Measurements from ENCODE around the gene FBLN7. TPM values are rescaled to one million over a fixed set of nuclear protein-coding genes. Genes with fewer than 3 reads are reported as not detected.

The FBLN7 gene
- total RNA-seq, 6 experiments from 2014 or later = 1.2 to 5.4 (median 2.9) TPM

DNA sequence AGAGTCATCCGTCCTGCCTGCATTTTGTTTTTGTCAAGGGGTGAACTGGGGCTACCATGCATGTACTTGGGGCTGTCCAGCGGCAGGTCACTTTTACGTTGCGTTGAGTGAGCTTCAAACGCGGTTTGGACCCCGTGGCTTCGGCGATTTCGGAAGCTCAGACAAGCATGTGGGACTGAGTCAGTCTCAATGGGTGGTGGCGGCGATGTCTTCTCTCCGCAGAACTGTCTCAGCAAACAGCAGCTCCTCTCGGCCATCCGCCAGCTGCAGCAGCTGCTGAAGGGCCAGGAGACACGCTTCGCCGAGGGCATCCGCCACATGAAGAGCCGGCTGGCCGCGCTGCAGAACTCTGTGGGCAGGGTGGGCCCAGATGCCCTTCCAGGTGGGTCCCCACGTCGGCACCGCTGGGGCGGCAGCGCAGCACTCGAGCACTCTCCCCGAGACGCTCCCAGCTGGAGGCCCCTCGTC lies 21.3 kb downstream of the FBLN7 start:
- no peaks in the 10 kb centered on the region for H3K9me3 ChIP-seq
- no peak for TF ChIP-seq POLR2A (IDR thresholded peaks at IDR 0.05)
- TF ChIP-seq, protein P1, sequence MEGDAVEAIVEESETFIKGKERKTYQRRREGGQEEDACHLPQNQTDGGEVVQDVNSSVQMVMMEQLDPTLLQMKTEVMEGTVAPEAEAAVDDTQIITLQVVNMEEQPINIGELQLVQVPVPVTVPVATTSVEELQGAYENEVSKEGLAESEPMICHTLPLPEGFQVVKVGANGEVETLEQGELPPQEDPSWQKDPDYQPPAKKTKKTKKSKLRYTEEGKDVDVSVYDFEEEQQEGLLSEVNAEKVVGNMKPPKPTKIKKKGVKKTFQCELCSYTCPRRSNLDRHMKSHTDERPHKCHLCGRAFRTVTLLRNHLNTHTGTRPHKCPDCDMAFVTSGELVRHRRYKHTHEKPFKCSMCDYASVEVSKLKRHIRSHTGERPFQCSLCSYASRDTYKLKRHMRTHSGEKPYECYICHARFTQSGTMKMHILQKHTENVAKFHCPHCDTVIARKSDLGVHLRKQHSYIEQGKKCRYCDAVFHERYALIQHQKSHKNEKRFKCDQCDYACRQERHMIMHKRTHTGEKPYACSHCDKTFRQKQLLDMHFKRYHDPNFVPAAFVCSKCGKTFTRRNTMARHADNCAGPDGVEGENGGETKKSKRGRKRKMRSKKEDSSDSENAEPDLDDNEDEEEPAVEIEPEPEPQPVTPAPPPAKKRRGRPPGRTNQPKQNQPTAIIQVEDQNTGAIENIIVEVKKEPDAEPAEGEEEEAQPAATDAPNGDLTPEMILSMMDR (IDR thresholded peaks at IDR 0.05) = no peak
- no peak overlapping the region for H3K4me3 ChIP-seq
- WGBS (ENCODE audit: insufficient coverage, low coverage, low lambda C conversion rate, missing lambda C conversion rate) = 89% methylated on average over 9 of the region's 31 CpGs
- intact Hi-C loops (cut with DNase I) = no loop called here
- no peak overlapping the region for H3K27ac ChIP-seq
- H3K36me3 ChIP-seq = no peaks in the 10 kb centered on the region
- ATAC-seq = no peak
- no peak for DNase-seq
- H3K27me3 ChIP-seq = no peaks in the 10 kb centered on the region
- no peaks in the 10 kb centered on the region for H3K4me1 ChIP-seq

DNA sequence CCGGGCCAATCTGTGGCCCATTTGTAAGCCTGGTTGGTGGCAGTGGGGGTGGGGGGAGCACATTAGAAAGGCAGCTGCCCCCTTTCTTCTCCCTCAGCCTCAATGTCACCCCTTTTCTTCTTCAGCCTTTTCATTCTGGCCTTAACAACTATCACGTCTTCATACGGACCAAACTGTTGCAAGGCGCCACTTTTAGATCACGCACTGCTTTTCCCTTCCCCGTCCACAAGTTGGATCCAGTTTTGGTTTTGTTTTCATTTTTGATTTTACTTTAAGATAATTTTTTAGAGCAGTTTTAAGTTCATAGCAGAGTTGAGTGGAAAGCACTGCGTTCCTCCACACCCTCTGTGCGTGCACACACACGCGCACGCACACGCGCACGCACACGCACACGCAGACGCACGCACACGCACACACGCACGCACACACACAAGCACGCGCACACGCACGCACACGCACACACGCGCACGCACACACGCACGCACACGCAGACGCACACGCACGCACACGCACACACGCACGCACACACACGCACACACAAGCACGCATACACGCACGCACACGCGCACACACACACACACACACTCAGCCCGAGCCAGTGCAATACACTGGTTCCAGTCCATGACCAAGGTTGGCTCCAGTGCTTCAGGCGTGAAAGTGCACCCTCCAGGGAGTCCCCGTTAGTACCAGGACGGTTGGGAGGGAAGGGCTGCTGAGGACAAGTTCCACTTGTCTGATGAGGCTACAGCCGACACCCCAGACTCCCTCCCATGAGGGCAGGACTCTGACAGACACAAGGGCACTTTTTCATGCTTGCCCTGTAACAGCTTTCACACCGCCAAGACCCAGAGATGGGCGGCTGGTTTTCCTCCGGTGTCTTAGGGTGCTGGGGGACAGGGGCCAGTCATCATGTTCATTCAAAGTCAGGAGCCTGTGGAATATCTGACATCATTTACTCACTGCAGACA lies 22.4 kb downstream of the FBLN7 start:
- DNase-seq (no peak), ATAC-seq (no peak)
- intact Hi-C loops (cut with DNase I) = no loop called here
- Histone ChIP-seq H3K4me1 (no peaks in the 10 kb centered on the region), H3K27ac (no peak overlapping the region), H3K4me3 (no peak overlapping the region), H3K27me3 (no peaks in the 10 kb centered on the region), H3K9me3 (no peaks in the 10 kb centered on the region), H3K36me3 (no peaks in the 10 kb centered on the region)
- WGBS (ENCODE audit: insufficient coverage, low coverage, low lambda C conversion rate, missing lambda C conversion rate) = 69% methylated on average over 42 of the region's 52 CpGs
- no peak for TF ChIP-seq POLR2A (IDR thresholded peaks at IDR 0.05)

DNA sequence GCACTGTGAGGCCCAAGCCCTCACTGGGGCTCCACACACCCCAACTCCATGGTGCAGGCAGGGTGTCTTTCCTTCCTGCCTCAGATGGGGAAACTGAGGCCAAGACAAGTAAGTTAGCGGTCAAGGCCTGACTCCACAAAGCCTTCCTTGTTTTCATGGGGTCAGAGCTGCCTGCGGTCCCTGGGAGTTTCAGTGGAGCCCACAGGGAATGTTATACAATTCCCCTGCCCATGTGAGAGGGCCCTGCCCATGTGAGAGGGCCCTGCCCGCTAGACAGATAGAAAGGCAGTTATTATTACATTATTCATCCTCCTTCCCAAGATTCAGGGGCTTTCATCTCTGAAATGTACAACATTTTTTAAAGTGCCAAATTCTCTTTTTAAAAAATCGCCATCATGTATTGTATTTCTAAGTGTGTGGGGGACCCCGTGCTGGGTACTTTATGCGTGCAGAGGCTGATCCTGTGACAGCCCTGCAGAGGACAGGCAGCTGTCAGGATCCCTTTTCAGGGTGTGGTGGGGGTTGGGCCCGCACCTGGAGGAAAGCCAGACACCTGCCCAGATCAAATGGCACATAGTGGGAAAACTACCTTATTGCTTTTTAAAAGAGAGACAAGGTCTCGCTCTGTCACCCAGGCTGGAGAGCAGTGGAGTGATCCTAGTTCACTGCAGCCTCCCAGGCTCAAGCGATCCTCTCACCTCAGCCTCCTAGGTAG lies 23.4 kb downstream of the FBLN7 start:
- H3K27me3 ChIP-seq = no peaks in the 10 kb centered on the region
- ATAC-seq = no peak
- DNase-seq = no peak
- intact Hi-C loops (cut with DNase I) = no loop called here
- no peaks in the 10 kb centered on the region for H3K9me3 ChIP-seq
- H3K4me1 ChIP-seq = no peaks in the 10 kb centered on the region
- TF ChIP-seq, protein P1 (IDR thresholded peaks at IDR 0.05) = no peak
- no peak for TF ChIP-seq POLR2A (IDR thresholded peaks at IDR 0.05)
- H3K4me3 ChIP-seq = no peak overlapping the region
- 93% methylated on average over 5 of the region's 9 CpGs for WGBS (ENCODE audit: insufficient coverage, low coverage, low lambda C conversion rate, missing lambda C conversion rate)
- H3K27ac ChIP-seq = no peak overlapping the region
- no peaks in the 10 kb centered on the region for H3K36me3 ChIP-seq

- no peaks in the 10 kb centered on the region for H3K9me3 ChIP-seq
- H3K4me1 ChIP-seq = no peaks in the 10 kb centered on the region
- H3K36me3 ChIP-seq = no peaks in the 10 kb centered on the region
- H3K27ac ChIP-seq = no peak overlapping the region
- no peak for ATAC-seq
- intact Hi-C loops (cut with DNase I) = no loop called here
- WGBS (ENCODE audit: insufficient coverage, low coverage, low lambda C conversion rate, missing lambda C conversion rate) = 90% methylated on average over 2 of the region's 6 CpGs
- no peak for DNase-seq
- H3K27me3 ChIP-seq = no peaks in the 10 kb centered on the region
- no peak for TF ChIP-seq POLR2A (IDR thresholded peaks at IDR 0.05)
- TF ChIP-seq, protein P1 (IDR thresholded peaks at IDR 0.05) = no peak
- no peak overlapping the region for H3K4me3 ChIP-seq
These were observed 24.2 kb downstream of the FBLN7 start for GRCh38 chr2:112162341-112162740.

GRCh38 chr2:112162956-112163355 lies 24.8 kb downstream of the FBLN7 start:
- Histone ChIP-seq H3K27ac (no peak overlapping the region), H3K9me3 (no peaks in the 10 kb centered on the region), H3K36me3 (no peaks in the 10 kb centered on the region), H3K4me1 (no peaks in the 10 kb centered on the region), H3K27me3 (no peaks in the 10 kb centered on the region), H3K4me3 (no peak overlapping the region)
- intact Hi-C loops (cut with DNase I) = no loop called here
- DNase-seq (no peak), ATAC-seq (no peak)
- WGBS (ENCODE audit: insufficient coverage, low coverage, low lambda C conversion rate, missing lambda C conversion rate) = 88% methylated on average over 5 of the region's 11 CpGs
- TF ChIP-seq, protein P1 (IDR thresholded peaks at IDR 0.05) = no peak
- no peak for TF ChIP-seq POLR2A (IDR thresholded peaks at IDR 0.05)

All from right lobe of liver (tissue), 6 donors.